ENCODE data around the gene TNPO1. TPM values are rescaled to one million over a fixed set of nuclear protein-coding genes. Genes with fewer than 3 reads are reported as not detected.

TNPO1 gene
- total RNA-seq, 2 experiments from 2014 or later, result 69.6 to 74.7 TPM

GRCh38 chr5:72937517-72938061, 121.1 kb downstream of the TNPO1 start:
- intact Hi-C loops (cut with DNase I, micrococcal nuclease), result no loop called here
- Mint-ChIP-seq H3K4me3 (no peak overlapping the region), H3K27ac (no peak overlapping the region), H3K4me1 (ENCODE audit: low read depth) (no peaks in the 10 kb centered on the region), H3K9me3 (no peaks in the 10 kb centered on the region), H3K36me3 (ENCODE audit: low read depth) (no peaks in the 10 kb centered on the region), H3K27me3 (peaks cover 35% of the 10 kb centered on the region)
- Histone ChIP-seq H3K27me3 (ENCODE audit: control insufficient read depth in 1 of 2, insufficient read depth in 2 of 2, low read length in 2 of 2) (peaks cover 0 to 8% of the 10 kb centered on the region in 2 experiments), H3K27ac (ENCODE audit: low read depth in 1 of 2, low read length in 2 of 2) (no peak overlapping the region), H3K36me3 (ENCODE audit: insufficient read depth, low read length) (no peaks in the 10 kb centered on the region), H3K4me1 (ENCODE audit: insufficient read depth, low read length) (no peaks in the 10 kb centered on the region), H3K4me3 (ENCODE audit: low read length) (no peak overlapping the region), H3K9me3 (ENCODE audit: control insufficient read depth in 1 of 2, insufficient read depth in 1 of 2, low read length in 2 of 2) (peaks cover 0 to 4% of the 10 kb centered on the region in 2 experiments)
- ATAC-seq (ENCODE audit: poor library complexity) (no peak), DNase-seq (no peak)
- ChIA-PET CTCF (no interaction called here), POLR2A (no interaction called here)
- TF ChIP-seq CTCF (IDR thresholded peaks at IDR 0.05), result no peak

- H3K36me3 Mint-ChIP-seq (ENCODE audit: low read depth), result no peaks in the 10 kb centered on the region
- no peak overlapping the region for H3K4me3 ChIP-seq (ENCODE audit: low read length)
- H3K27me3 Mint-ChIP-seq, result peaks cover 28% of the 10 kb centered on the region
- H3K4me3 Mint-ChIP-seq, result no peak overlapping the region
- H3K9me3 Mint-ChIP-seq, result no peaks in the 10 kb centered on the region
- intact Hi-C loops (cut with DNase I, micrococcal nuclease), result no loop called here
- no peak for TF ChIP-seq CTCF (IDR thresholded peaks at IDR 0.05)
- peaks cover 0 to 4% of the 10 kb centered on the region in 2 experiments for H3K9me3 ChIP-seq (ENCODE audit: control insufficient read depth in 1 of 2, insufficient read depth in 1 of 2, low read length in 2 of 2)
- POLR2A ChIA-PET, result no interaction called here
- peaks cover 0 to 3% of the 10 kb centered on the region in 2 experiments for H3K27me3 ChIP-seq (ENCODE audit: control insufficient read depth in 1 of 2, insufficient read depth in 2 of 2, low read length in 2 of 2)
- H3K4me1 Mint-ChIP-seq (ENCODE audit: low read depth), result no peaks in the 10 kb centered on the region
- H3K27ac ChIP-seq (ENCODE audit: low read depth in 1 of 2, low read length in 2 of 2), result no peak overlapping the region
- ATAC-seq (ENCODE audit: poor library complexity) (no peak), DNase-seq (peak in 1 of 14 experiments; percentile 25)
- H3K4me1 ChIP-seq (ENCODE audit: insufficient read depth, low read length), result no peaks in the 10 kb centered on the region
- CTCF ChIA-PET, result no interaction called here
- H3K36me3 ChIP-seq (ENCODE audit: insufficient read depth, low read length), result no peaks in the 10 kb centered on the region
- H3K27ac Mint-ChIP-seq, result no peak overlapping the region
These were observed 121.7 kb downstream of the TNPO1 start for GRCh38 chr5:72938206-72938605.

- Mint-ChIP-seq H3K9me3 (no peaks in the 10 kb centered on the region), H3K4me3 (no peak overlapping the region), H3K36me3 (ENCODE audit: low read depth) (no peaks in the 10 kb centered on the region), H3K4me1 (ENCODE audit: low read depth) (no peaks in the 10 kb centered on the region), H3K27me3 (peaks cover 25% of the 10 kb centered on the region), H3K27ac (no peak overlapping the region)
- no peak overlapping the region for H3K27ac ChIP-seq (ENCODE audit: low read depth in 1 of 2, low read length in 2 of 2)
- no peaks in the 10 kb centered on the region for H3K36me3 ChIP-seq (ENCODE audit: insufficient read depth, low read length)
- peaks cover 0 to 3% of the 10 kb centered on the region in 2 experiments for H3K27me3 ChIP-seq (ENCODE audit: control insufficient read depth in 1 of 2, insufficient read depth in 2 of 2, low read length in 2 of 2)
- CTCF ChIA-PET, result no interaction called here
- H3K4me3 ChIP-seq (ENCODE audit: low read length), result no peak overlapping the region
- H3K9me3 ChIP-seq (ENCODE audit: control insufficient read depth in 1 of 2, insufficient read depth in 1 of 2, low read length in 2 of 2), result peaks cover 0 to 4% of the 10 kb centered on the region in 2 experiments
- POLR2A ChIA-PET, result no interaction called here
- no peak for TF ChIP-seq CTCF (IDR thresholded peaks at IDR 0.05)
- no peaks in the 10 kb centered on the region for H3K4me1 ChIP-seq (ENCODE audit: insufficient read depth, low read length)
- no peak for ATAC-seq (ENCODE audit: poor library complexity)
- DNase-seq, result no peak
- intact Hi-C loops (cut with DNase I, micrococcal nuclease), result no loop called here
These were observed 123.6 kb downstream of the TNPO1 start for GRCh38 chr5:72940082-72940481.

All from CD4-positive, alpha-beta T cell (primary cell).